IgD-negative memory B cell (primary cell): ENCODE measurements around the gene CCL5. TPM values are rescaled to one million over a fixed set of nuclear protein-coding genes. Genes with fewer than 3 reads are reported as not detected.
A peak's percentile ranks its signal among the peaks of the same experiment; 100 is the strongest.

ENCODE experiments used
- H3K27ac Mint-ChIP-seq, 3 donors: one replicate each; pipeline ENCODE4 v1.8.0; 2020 to 2022; ENCODE audit warnings: mild to moderate bottlenecking in 3 of 3, mixed read lengths in 3 of 3, moderate library complexity in 1 of 3
- H3K27me3 Mint-ChIP-seq: one replicate; pipeline ENCODE4 v1.8.0; 2021; ENCODE audit warnings: mixed read lengths
- H3K36me3 Mint-ChIP-seq: one replicate; pipeline ENCODE4 v1.8.0; 2020; ENCODE audit warnings: mild to moderate bottlenecking, mixed read lengths
- H3K4me1 Mint-ChIP-seq, 3 donors: one replicate each; pipeline ENCODE4 v1.8.0; 2020 to 2022; ENCODE audit warnings: mixed read lengths in 3 of 3, mild to moderate bottlenecking in 1 of 3
- H3K4me3 Mint-ChIP-seq, 4 donors: one replicate each; pipeline ENCODE4 v1.8.0; 2020 to 2022; ENCODE audit warnings: mild to moderate bottlenecking in 4 of 4, mixed read lengths in 4 of 4, moderate library complexity in 3 of 4
- H3K9me3 Mint-ChIP-seq, 3 donors: one replicate each; pipeline ENCODE4 v1.8.0; 2020 to 2021; ENCODE audit warnings: mixed read lengths in 3 of 3, mild to moderate bottlenecking in 1 of 3
- polyA plus RNA-seq: library from polyadenylated mRNA; unstranded; fragments of 300-500 nt; fragmentation: Illumina TruSeq; gene quantifications from one replicate; pipeline ENCODE4 v1.2.3, GENCODE V29; 2021

Gene CCL5
- polyA plus RNA-seq, 1 donor from 2014 or later = 66.3 TPM

DNA sequence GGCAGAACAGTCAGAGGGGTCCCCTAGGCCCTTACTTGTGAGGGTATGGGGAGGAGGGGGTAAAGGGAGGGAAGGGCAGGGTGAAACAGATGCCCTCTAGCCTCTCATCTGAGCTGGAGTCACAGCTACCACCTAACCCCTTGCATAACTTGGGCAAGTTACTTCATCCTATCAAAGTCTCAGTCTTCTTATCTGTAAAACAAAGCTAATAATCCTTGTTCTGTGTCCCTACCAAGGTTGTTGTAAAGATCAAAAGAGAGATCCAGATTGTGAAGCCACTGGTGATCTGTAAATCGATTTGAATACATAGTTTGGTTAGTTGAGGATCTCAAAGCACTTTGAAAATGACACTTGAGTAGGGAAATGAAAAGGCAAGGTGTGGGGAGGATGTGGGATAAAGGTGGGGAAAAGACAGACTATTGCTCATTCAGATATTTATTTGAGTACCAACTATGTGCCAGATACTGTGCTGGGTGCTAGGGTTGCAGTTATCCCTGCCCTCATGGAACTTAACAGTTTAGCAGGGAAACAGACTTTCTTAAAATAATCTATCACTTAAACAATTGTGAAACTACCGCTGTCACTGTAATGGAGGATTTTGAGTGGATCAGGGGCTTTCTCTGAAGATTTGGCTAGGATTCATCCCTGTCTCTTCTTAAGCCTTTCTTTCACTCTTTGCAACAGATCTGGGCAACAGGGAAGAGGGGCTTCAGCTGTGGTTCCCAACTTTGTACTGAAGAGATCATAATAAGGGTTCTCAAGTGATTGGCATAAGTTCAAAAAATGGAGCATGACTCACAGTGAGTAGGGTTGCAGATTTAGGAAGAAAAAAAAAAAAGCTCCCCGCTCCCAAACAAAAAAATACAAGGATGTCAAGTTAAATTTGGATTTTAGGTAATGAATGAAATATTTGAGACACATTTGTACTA, 14.5 kb downstream of the CCL5 start:
- Mint-ChIP-seq H3K9me3 (no peaks in the 10 kb centered on the region), H3K4me3 (peak overlapping the region in 1 of 4 donors; percentile 77), H3K27ac (no peak overlapping the region), H3K4me1 (peaks cover 0 to 4% (median 0%) of the 10 kb centered on the region in 3 donors), H3K36me3 (peaks cover 3% of the 10 kb centered on the region), H3K27me3 (no peaks in the 10 kb centered on the region)

- H3K36me3 Mint-ChIP-seq = peaks cover 3% of the 10 kb centered on the region
- H3K27ac Mint-ChIP-seq = no peak overlapping the region
- no peaks in the 10 kb centered on the region for H3K27me3 Mint-ChIP-seq
- H3K4me1 Mint-ChIP-seq = peaks cover 0 to 4% (median 0%) of the 10 kb centered on the region in 3 donors
- no peak overlapping the region for H3K4me3 Mint-ChIP-seq
- H3K9me3 Mint-ChIP-seq = no peaks in the 10 kb centered on the region
Observed at GRCh38 chr17:35864853-35865252, 15.3 kb downstream of the CCL5 start.

DNA sequence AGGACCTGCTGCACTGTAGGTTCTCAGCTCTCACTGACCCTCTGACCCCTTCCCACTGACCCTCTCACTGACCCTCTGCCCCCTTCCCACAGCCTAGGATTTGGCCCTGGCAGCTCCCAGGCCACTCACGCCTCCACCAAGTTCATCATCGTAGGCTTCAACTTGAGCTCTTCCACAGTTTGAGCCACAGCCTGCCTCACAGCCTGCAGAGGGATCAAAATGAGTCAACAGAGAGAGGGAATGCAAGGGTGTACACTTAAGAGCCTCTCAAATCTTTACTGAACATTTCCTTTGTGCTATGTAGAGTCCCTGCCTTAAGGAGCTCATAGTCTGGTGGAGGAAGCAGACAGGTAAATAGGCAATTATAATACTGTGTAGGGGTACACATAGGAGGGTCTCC, 23.6 kb downstream of the CCL5 start:
- Mint-ChIP-seq H3K36me3 (peaks cover 2% of the 10 kb centered on the region), H3K9me3 (no peaks in the 10 kb centered on the region), H3K4me3 (no peak overlapping the region), H3K27ac (no peak overlapping the region), H3K4me1 (no peaks in the 10 kb centered on the region), H3K27me3 (no peaks in the 10 kb centered on the region)

- Mint-ChIP-seq H3K9me3 (no peaks in the 10 kb centered on the region), H3K4me3 (no peak overlapping the region), H3K36me3 (no peaks in the 10 kb centered on the region), H3K27me3 (no peaks in the 10 kb centered on the region), H3K4me1 (no peaks in the 10 kb centered on the region), H3K27ac (peak overlapping the region in 1 of 3 donors; percentile 24)
Observed at GRCh38 chr17:35855965-35856364, 24.2 kb downstream of the CCL5 start.

DNA sequence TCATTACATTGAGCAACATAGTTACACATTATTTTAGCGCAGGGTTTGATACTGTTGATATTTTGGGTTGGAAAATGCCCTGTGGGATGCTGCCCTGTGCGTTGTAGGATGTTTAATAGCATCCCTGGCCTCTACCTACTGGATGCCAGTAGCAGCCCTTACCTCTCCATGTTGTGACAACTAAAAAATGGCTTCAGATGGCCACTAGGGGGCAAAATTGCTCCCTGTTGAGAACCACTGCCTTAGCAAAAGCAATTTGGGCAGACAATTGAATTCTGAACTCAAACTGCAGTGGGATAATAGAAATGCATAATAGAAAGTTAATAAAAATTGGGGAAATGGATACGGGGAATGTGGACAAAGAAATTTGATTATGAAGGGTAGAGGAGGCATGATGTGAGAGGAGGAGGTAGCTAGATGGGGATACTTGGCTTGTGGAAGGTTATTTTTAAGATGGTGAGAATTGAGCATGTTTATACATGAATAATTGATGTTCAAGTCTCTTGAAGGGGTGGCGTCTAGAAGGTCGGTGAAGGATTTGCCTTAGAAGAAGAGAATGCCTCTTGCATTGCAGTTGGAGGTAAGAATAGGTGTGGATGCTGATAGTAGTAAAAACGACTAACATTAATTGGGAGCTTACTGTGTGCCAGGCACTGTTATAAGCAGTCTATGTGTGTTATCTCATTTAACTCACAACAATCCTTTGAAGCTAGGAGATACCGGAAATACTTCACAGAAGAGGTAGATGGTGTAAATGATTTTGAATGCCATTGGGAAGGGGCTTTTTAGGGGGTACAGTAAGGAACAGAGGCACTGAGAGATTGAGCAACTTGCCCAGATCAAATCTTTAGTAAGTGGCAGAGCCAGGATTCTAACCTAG, 30.5 kb downstream of the CCL5 start:
- Mint-ChIP-seq H3K36me3 (no peaks in the 10 kb centered on the region), H3K27me3 (no peaks in the 10 kb centered on the region), H3K4me1 (peaks cover 0 to 3% (median 0%) of the 10 kb centered on the region in 3 donors), H3K9me3 (no peaks in the 10 kb centered on the region), H3K4me3 (peak overlapping the region in 1 of 4 donors; percentile 49), H3K27ac (no peak overlapping the region)

DNA sequence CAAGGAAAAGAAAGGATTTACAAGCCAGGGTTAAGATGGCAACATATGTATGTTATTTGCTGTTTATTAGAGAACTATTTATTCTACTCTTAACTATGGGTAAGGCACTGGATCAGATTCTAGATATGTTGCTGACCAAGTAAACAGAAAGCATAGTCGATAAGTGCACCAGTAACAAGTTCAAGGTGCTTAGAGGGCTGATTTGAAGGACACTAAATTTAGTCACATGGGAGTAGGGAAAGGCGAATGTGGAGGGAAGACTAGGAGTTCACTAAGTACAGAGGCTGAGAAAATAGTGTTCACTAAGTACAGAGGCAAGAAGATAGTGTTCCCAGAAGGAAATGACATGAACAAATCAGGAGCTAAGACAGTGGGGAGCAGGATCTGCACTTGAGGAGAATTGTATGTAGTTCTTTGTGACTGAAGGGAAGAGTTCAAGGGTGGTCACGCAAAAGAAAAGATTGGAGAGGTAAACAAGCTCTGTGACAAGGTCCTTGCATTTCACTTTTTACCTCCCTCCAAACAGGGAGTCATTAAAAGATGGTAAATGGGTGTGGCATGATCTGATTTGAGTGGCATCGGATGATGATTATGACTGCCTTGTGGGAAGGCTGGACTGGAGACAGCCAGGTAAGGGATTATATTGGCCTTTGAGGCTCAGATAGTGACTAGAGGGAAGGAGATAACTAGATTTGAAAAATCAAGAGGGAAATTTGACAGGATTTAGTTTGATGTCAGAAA, 32.4 kb downstream of the CCL5 start:
- H3K27ac Mint-ChIP-seq = no peak overlapping the region
- peaks cover 0 to 3% (median 0%) of the 10 kb centered on the region in 3 donors for H3K4me1 Mint-ChIP-seq
- H3K27me3 Mint-ChIP-seq = no peaks in the 10 kb centered on the region
- H3K9me3 Mint-ChIP-seq = no peaks in the 10 kb centered on the region
- H3K36me3 Mint-ChIP-seq = peaks cover 7% of the 10 kb centered on the region
- no peak overlapping the region for H3K4me3 Mint-ChIP-seq

GRCh38 chr17:35847006-35847405, 33.2 kb downstream of the CCL5 start:
- H3K4me3 Mint-ChIP-seq = no peak overlapping the region
- H3K27me3 Mint-ChIP-seq = no peaks in the 10 kb centered on the region
- H3K4me1 Mint-ChIP-seq = peaks cover 0 to 3% (median 0%) of the 10 kb centered on the region in 3 donors
- peak overlapping the region in 1 of 3 donors; percentile 18 for H3K27ac Mint-ChIP-seq
- no peaks in the 10 kb centered on the region for H3K9me3 Mint-ChIP-seq
- H3K36me3 Mint-ChIP-seq = peaks cover 7% of the 10 kb centered on the region

GRCh38 chr17:35846055-35846809, 33.9 kb downstream of the CCL5 start:
- Mint-ChIP-seq H3K4me1 (peaks cover 0 to 3% (median 0%) of the 10 kb centered on the region in 3 donors), H3K36me3 (peaks cover 7% of the 10 kb centered on the region), H3K9me3 (no peaks in the 10 kb centered on the region)

GRCh38 chr17:35844547-35844946, 35.6 kb downstream of the CCL5 start:
- Mint-ChIP-seq H3K27me3 (no peaks in the 10 kb centered on the region), H3K27ac (no peak overlapping the region), H3K4me1 (peaks cover 0 to 3% (median 0%) of the 10 kb centered on the region in 3 donors), H3K9me3 (no peaks in the 10 kb centered on the region), H3K4me3 (no peak overlapping the region), H3K36me3 (peaks cover 7% of the 10 kb centered on the region)

More at GRCh38 chr17:35846055-35846809, 33.9 kb downstream of the CCL5 start:
- Mint-ChIP-seq H3K4me3 (no peak overlapping the region), H3K27ac (no peak overlapping the region), H3K27me3 (no peaks in the 10 kb centered on the region)

DNA sequence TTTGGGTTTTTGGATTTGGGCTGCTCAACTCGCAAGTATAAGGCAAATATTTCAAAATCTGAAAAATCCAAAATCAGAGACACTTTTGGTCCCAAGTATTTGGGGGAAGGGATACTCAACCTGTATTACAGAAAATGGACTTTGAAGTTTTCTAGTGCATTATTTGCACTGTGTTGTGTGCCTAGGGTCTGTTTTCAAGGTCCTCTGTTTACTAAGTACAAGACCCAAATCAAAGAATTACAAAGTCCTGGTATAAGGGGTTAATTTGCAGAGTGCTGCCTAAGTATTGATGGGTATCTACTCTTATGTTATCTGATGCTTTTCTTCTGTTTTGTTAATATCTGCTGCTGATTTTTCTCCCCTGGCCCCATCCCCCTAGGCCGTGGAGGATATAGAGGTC, 36.5 kb downstream of the CCL5 start:
- H3K4me1 Mint-ChIP-seq = peaks cover 0 to 2% (median 0%) of the 10 kb centered on the region in 3 donors
- H3K27ac Mint-ChIP-seq = no peak overlapping the region
- H3K36me3 Mint-ChIP-seq = peaks cover 7% of the 10 kb centered on the region
- H3K27me3 Mint-ChIP-seq = no peaks in the 10 kb centered on the region
- H3K4me3 Mint-ChIP-seq = no peak overlapping the region
- no peaks in the 10 kb centered on the region for H3K9me3 Mint-ChIP-seq

- H3K4me3 Mint-ChIP-seq = no peak overlapping the region
- H3K9me3 Mint-ChIP-seq = no peaks in the 10 kb centered on the region
- H3K36me3 Mint-ChIP-seq = peaks cover 9% of the 10 kb centered on the region
- no peaks in the 10 kb centered on the region for H3K27me3 Mint-ChIP-seq
- no peaks in the 10 kb centered on the region for H3K4me1 Mint-ChIP-seq
- H3K27ac Mint-ChIP-seq = no peak overlapping the region
Observed at GRCh38 chr17:35842239-35842638, 37.9 kb downstream of the CCL5 start.

DNA sequence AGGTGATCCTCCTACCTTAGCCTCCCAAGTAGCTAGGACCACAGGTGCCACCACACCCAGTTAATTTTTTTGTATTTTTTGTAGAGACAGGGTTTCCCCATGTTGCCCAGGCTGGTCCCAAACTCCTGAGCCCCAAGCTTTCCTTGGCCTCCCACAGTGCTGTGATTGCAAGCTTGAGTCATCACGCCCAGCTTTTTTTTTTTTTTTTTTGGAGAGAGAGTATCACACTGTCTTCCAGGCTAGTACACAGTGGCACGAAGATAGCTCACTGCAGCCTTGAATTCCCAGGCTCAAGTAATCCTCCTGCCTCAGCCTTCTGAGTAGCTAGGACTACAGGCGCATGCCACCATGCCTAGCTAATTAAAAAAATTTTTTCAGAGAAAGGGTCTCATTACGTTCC, 38.7 kb downstream of the CCL5 start:
- Mint-ChIP-seq H3K4me1 (no peaks in the 10 kb centered on the region), H3K9me3 (no peaks in the 10 kb centered on the region), H3K27me3 (no peaks in the 10 kb centered on the region), H3K4me3 (peak overlapping the region in 1 of 4 donors; percentile 39), H3K27ac (no peak overlapping the region), H3K36me3 (peaks cover 9% of the 10 kb centered on the region)

GRCh38 chr17:35841101-35841500, 39.1 kb downstream of the CCL5 start:
- H3K27ac Mint-ChIP-seq = no peak overlapping the region
- H3K9me3 Mint-ChIP-seq = no peaks in the 10 kb centered on the region

DNA sequence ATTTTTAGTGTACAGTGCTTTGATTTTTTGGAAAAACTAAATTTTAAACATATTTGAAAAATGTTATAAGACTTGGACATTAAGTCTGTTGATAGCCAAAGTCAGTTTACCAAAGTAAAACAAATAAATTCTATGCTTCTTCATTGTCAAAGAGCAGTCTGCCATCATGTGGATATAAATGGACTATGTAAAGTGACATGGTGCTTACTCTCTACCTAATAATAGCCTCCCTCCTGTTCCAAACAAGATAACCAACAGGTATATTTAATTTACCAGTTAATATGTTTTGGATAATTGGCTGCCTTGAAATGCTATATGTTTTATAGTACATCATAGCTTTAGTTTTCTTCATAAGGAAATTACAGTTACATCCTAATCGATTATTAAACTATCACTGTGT, 55.0 kb downstream of the CCL5 start:
- peaks cover 2% of the 10 kb centered on the region for H3K36me3 Mint-ChIP-seq
- no peaks in the 10 kb centered on the region for H3K27me3 Mint-ChIP-seq
- no peak overlapping the region for H3K27ac Mint-ChIP-seq
- no peak overlapping the region for H3K4me3 Mint-ChIP-seq
- no peaks in the 10 kb centered on the region for H3K4me1 Mint-ChIP-seq
- no peaks in the 10 kb centered on the region for H3K9me3 Mint-ChIP-seq

More at GRCh38 chr17:35841101-35841500, 39.1 kb downstream of the CCL5 start:
- peaks cover 9% of the 10 kb centered on the region for H3K36me3 Mint-ChIP-seq
- H3K4me1 Mint-ChIP-seq = no peaks in the 10 kb centered on the region
- H3K4me3 Mint-ChIP-seq = peak overlapping the region in 1 of 4 donors; percentile 39
- no peaks in the 10 kb centered on the region for H3K27me3 Mint-ChIP-seq
